HG02870 (cell line): ENCODE measurements around the gene GPR142.

ENCODE experiments used
- ATAC-seq: cut with Tn5 transposase; IDR thresholded peaks from one replicate; pipeline ENCODE4 v1.9.1; 2021; ENCODE audit warnings: mild to moderate bottlenecking, moderate library complexity; ENCODE audit not compliant: unreplicated experiment

The GPR142 gene, protein sequence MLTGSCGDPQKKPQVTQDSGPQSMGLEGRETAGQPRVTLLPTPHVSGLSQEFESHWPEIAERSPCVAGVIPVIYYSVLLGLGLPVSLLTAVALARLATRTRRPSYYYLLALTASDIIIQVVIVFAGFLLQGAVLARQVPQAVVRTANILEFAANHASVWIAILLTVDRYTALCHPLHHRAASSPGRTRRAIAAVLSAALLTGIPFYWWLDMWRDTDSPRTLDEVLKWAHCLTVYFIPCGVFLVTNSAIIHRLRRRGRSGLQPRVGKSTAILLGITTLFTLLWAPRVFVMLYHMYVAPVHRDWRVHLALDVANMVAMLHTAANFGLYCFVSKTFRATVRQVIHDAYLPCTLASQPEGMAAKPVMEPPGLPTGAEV

GRCh38 chr17:74367206-74367605, at the start of gene GPR142:
GPR142 (plus strand) TSS chr17:74367506; CDS start chr17:74369541, 2,035 bp downstream.
- ATAC-seq, result no peak

DNA sequence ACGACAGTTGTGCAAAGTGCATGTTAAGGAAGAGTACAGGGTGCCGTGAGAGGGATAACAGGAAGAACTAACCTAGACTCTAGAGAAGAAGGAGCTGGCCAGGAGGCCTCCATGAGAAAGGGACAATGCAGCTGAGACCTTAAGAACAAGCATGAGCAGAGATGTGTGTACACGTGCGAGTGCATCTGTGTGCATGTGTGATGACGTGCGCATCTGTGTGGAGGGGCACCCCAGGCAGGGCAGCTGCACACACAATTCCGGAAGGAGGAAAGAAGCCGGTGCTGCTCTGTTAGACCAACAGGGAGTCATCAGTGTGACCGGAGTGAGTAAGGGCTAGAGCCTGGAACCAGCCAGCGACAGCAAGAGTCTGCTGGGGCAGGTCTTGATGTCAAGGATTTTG, 48.9 kb upstream of the GPR142 start:
- ATAC-seq, result no peak

GRCh38 chr17:74324521-74324920, 42.8 kb upstream of the GPR142 start:
- no peak for ATAC-seq

DNA sequence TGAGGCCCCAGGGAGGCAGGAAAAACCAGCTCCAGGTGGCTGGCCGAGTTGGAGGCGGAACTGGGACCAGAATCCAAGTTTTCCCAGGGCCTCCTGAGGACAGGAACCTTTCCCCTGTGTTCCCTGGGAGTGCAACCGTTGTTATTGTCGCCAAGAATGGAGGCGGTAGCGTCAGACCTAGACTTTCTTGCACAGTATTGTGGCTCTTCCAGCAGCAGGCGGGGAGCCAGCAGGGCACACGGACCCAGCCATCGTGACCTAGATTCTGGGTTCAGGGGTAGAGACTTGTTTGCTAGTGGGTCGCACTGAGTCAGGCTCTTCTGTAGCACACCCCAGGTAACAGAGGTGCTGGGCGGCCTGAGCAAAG, 41.9 kb upstream of the GPR142 start:
- ATAC-seq, result no peak

DNA sequence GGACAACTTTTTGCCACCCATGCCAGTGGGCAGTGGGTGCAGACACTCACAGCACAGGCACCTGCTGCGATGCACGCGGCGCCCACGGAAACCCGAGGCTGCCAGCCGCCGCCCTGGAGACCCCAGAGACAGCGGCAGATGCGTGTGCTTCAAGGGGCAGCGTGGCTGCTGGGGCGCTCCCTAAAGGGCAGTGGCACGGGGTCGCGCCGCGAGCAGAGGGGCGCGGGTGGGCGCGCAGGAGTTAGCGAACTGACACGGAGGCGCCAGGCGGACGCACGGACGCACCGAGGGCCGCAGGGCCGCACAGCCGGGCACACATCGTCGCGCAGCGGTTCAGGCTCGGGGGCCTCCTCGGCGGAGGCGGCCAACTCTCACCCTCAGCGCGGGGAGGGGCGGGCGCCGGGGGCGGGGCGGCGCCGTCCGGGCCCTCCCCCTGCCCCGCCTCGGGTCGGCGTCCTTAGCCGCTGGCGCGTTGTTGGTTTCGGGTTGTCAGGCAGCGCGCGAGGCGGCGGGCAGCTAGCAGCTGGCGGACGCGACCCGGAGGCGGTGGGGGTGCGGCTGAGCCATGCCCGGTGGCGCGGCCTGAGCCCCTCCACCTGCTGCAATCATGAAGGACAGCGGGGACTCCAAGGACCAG, 41.4 kb upstream of the GPR142 start, which contains the start of gene KIF19:
TSS of gene KIF19 (plus strand) at position 484 of the 637 bp plus-strand sequence. CDS start at position 608, 124 bp downstream.
- no peak for ATAC-seq

DNA sequence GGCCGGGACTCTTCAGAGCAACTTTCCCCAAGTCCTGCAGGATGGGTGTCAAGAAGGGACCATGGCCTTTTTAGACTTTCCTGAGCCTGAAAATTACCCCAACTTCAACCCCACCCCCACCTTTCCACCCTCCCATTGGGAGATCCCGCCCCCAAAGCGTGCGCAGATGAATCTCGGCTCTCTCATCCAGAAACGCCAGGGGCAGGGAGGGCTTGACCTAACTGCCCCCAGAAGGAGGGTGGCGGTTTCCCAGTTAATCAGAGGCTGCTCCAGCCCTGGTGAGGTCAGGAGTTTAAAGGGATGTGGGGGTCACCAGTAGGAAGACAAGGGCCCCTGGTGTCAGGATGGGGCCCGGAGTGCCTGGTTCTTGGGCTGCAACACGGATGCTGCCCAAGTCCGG, 40.8 kb upstream of the GPR142 start:
- no peak for ATAC-seq

DNA sequence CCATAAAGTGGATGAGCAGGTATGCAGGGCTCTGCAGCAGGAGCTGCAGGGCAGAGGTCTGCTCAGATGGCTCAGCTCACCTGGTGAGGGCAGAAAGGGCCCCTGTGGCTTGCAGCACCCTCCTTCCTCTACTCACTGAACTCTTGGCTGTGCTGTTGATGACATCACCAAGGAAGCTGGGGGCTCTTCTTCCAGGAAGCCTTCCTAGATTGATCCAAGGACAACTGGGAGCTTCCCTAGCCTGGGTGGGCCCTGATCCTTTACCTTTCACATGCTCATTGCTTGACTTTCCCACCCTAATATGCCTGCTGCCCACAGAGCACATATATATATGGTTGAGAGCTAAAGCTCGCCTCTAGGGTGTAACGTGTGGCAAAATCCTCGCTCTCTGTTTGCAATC, 38.8 kb upstream of the GPR142 start:
- ATAC-seq, result no peak

- ATAC-seq, result no peak
Measured at GRCh38 chr17:74329378-74329777, 37.9 kb upstream of the GPR142 start.

DNA sequence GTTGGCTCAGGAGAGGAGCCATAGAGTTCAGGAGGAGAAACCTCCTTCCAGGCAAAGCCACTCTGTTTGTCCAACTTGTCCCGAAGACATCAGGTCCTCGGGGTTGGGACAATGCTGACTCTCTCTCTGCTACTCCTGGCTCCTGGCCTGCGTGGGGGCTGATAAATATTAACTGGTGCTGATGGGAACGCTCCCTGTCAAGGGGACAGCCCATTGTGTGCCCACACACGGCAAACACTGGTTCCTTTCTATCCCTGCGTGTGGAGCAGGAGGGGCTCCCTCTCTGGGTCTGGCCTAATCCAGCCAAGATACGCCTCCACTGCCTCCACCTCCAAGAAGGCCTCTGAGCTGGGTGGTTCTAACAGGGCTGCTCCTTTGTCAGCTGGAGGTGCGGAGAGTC, 36.9 kb upstream of the GPR142 start:
- no peak for ATAC-seq

- no peak for ATAC-seq
Measured at GRCh38 chr17:74332017-74332650, 35.2 kb upstream of the GPR142 start.

DNA sequence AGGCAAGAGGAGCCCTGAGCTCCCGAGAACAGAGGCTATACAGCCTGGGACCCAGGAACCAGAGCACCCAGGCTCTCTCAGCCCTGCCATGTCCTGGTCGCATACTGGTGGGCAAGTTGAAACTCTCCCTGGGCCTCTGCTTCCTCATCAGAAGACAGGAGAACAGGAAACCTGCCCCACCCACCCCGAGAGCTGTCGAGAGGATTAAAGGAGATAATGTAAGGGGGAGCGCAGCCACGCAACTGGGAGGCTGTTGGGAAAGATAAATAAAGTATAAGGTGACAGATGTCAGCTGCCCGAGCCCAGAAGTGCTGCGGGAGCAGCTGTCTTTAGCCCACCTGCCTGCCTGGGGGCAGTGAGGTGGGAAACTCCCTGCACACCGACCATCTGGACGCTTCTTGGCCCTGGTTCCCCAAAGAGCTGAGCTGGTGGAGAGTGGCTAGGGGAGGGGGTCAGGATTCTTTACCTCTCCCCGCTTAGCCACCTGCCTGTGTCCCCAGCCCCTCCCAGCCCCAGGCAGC, 34.5 kb upstream of the GPR142 start:
- ATAC-seq, result no peak

- no peak for ATAC-seq
Measured at GRCh38 chr17:74334393-74335039, 32.8 kb upstream of the GPR142 start.

GRCh38 chr17:74335529-74336062, 31.7 kb upstream of the GPR142 start:
- no peak for ATAC-seq

GRCh38 chr17:74336307-74336706, 31.0 kb upstream of the GPR142 start:
- ATAC-seq, result no peak

- no peak for ATAC-seq
Measured at GRCh38 chr17:74337834-74338500, 29.3 kb upstream of the GPR142 start.

DNA sequence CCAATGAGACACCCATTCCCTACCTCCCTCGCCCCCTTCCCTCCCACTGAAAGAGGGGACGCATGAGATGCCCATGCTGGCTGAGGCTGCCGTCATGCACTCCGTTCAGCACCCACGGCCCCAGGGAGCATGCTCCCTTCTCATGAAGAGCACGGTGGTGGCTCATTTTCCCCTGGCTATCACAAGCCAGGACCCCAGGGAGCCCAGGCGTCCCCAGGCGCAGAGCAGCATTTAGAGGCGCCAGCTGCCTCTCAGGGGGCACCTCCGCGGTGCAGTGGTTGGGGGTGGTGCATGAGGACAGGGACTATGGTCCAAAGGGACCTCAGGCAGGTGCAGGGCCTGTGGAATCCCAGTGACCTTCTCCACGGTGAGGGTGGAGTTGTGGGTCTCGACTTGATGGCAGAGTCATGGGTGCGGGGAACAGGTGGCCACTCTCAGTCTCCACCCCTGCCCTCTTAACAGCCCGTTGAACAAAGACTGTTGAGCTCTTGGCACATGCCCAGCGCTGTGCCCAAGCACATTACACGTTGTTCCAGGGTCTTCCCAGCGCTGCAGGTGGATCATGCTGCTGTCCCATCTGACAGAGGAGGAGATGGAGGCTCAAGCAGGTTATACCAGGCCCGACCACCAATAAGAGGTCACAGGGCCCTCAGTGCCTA, 27.6 kb upstream of the GPR142 start:
- no peak for ATAC-seq

DNA sequence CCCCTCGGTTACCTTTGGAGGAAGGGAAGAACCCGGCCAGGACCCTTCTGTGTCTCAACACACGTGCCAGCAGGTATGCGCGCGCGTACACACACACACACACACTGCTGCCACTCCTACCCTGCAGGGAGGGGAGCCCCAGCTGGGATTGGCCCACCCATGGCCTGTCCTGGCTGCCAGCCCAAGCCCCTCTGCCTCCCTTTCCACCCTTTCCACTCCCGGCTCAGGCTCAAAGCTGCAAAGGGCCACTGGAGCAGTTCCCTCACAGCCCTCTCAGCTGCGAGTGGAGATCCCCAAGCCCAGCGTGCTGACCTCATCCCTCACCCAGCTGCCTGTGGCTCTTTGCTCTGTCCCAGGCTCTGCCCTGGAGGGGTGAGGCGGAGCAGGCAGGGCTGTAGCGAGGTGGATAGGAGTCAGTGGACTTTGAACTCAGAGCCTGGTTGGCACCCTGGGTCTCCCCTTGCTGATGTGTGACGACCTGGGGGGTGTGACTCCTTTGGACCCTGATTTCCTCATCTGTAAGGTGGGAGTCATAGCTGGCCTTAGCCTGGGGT, 26.8 kb upstream of the GPR142 start:
- no peak for ATAC-seq

- ATAC-seq, result no peak
Measured at GRCh38 chr17:74342224-74342623, 25.1 kb upstream of the GPR142 start.

DNA sequence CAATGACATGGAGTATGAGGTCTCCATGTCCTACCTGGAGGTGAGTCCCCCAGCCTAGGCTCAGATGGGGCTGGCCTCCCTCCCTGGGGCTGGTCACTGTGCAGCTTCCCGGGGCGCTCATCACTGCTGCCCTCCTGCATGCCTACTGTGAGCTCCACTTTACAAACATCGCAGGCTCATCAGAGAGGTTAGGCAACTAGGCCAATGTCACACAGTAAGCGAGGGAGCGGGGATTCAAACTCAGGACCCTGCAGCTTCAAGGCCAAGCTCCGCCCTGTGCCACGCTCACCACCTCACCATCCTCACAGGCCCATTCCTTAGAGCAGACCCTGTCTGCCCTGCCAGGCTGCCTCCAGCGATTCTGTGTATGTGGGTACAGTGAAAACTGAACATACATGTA, 24.2 kb upstream of the GPR142 start:
- no peak for ATAC-seq
